ENCODE measurements around the gene PREB. TPM values are rescaled to one million over a fixed set of nuclear protein-coding genes. Genes with fewer than 3 reads are reported as not detected.

Gene PREB
- total RNA-seq, 1 donor from 2014 or later, result 30.3 TPM

GRCh38 chr2:27105981-27106380 is 28.5 kb downstream of the PREB start:
- intact Hi-C loops (cut with DNase I), result no loop called here
- ATAC-seq (no peak), DNase-seq (ENCODE audit: low spot score) (no peak)

DNA sequence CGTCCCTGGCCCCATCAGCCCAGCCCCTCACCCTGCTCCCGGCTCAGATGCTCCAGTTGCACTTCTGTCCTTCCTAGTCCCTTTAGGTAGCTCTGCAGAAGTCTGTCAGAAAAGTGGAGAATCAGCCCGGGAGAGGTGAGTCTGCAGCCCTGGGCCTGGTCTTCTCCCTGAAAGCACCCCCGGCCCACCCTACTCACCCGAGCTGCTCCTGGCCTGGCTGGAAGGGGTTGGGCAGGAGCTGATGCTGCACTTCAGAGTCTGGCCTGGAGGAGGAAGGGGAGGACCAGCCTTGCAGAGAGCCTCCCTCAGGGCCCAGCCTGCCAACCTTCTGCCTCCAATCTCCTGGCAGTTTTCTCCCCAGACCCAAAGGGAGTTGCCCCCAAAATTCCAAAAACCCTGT is 32.1 kb downstream of the PREB start:
- ATAC-seq (no peak), DNase-seq (ENCODE audit: low spot score) (no peak)
- intact Hi-C loops (cut with DNase I), result no loop called here

DNA sequence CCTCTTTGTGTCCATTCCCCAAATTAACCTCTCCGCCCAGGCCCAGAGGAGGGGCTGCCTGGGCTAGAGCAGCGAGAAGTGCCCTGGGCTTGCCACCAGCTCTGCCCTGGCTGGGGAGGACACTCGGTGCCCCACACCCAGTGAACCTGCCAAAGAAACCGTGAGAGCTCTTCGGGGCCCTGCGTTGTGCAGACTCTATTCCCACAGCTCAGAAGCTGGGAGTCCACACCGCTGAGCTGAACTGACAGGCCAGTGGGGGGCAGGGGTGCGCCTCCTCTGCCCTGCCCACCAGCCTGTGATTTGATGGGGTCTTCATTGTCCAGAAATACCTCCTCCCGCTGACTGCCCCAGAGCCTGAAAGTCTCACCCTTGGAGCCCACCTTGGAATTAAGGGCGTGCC is 34.4 kb downstream of the PREB start:
- DNase-seq (ENCODE audit: low spot score), result no peak
- intact Hi-C loops (cut with DNase I), result no loop called here

DNA sequence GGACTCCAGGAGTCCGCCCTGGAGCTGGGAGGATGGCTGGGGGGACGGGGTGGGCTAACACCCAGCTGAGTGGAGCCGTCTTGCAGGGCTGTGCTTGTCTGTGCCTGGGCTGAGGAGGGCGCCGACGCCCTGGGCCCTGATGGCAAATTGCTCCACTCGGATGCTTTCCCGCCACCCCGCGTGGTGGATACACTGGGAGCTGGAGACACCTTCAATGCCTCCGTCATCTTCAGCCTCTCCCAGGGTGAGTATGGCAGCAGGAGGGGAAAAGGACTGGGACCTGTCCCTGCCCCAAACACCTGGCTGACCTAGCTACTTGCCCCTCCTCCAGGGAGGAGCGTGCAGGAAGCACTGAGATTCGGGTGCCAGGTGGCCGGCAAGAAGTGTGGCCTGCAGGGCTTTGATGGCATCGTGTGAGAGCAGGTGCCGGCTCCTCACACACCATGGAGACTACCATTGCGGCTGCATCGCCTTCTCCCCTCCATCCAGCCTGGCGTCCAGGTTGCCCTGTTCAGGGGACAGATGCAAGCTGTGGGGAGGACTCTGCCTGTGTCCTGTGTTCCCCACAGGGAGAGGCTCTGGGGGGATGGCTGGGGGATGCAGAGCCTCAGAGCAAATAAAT is 35.0 kb downstream of the PREB start:
- no peak for ATAC-seq
- intact Hi-C loops (cut with DNase I), result loop anchor here (10.0 kb wide), 1 partner anchor 185 kb away; the partner anchor contains the start of gene TRIM54
- DNase-seq (ENCODE audit: low spot score), result no peak

More for the DNA sequence above, 34.4 kb downstream of the PREB start:
- ATAC-seq, result no peak

DNA sequence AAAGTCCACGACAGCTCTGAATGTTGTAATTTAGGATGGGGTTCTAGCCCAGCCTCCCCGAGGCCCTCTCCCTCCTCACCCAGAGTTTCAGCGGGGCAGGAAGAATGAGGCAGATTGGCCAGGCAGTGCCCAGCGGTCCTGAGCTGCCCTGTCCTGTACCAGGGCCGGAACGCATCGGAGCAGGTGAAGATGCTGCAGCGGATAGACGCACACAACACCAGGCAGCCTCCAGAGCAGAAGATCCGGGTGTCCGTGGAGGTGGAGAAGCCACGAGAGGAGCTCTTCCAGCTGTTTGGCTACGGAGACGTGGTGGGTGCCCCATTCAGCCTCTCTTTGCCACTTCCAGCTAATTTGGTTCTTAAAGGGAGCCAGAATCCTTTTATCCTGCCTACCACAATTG is 37.1 kb downstream of the PREB start:
- ATAC-seq, result no peak
- intact Hi-C loops (cut with DNase I), result loop anchor here (10.0 kb wide), 1 partner anchor 187 kb away; the partner anchor contains the start of gene TRIM54
- no peak for DNase-seq (ENCODE audit: low spot score)

GRCh38 chr2:27096748-27097297 is 37.6 kb downstream of the PREB start:
- intact Hi-C loops (cut with DNase I), result loop anchor here (10.0 kb wide), 1 partner anchor 188 kb away; the partner anchor contains the start of gene TRIM54
- ATAC-seq (no peak), DNase-seq (ENCODE audit: low spot score) (no peak)

DNA sequence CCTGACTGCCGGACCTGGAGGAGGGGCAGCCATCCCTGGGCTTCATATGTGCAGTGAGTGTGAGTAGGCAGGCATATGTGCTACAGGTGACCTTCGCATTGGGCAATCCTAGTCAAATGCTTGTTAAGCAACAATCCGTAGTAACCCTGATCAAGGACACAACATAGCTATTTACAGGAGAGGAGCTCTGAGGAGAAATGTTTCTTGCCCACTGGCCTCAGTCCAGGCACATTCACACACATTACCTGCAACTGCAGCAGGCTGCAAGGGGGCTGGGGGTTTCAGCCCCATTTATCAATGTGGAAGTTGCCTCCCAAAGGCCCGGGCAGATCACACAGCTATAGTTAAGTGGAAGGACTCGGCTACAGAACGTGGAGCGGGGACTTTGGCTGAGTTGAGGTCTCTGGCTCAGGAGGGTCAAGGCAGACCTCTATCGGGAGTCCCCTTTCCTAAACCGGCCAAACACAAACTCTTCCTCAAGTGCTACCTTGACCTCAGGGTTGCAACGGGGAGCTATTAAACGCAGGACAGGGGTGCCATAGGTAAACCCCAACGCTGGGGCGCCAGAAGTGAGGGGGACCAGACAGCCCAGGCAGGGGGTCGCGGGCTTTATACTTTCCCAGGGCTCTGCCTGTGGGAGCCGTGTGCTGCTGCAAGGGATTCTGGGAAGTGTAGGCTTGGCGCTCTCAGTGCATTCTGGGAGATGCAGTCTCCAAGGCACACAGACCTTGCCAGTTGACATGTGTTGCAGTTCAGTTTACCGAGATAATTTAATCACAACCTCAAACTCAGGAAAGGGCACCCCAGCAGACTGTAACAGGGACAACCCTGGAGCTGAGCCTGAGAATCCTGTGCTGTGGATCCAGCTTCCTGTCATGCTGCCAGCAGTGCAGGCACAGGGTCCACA is 38.4 kb downstream of the PREB start:
- DNase-seq (ENCODE audit: low spot score), result no peak
- intact Hi-C loops (cut with DNase I), result loop anchor here (10.0 kb wide), 1 partner anchor 189 kb away; the partner anchor contains the start of gene TRIM54
- ATAC-seq, result peak; percentile 88

DNA sequence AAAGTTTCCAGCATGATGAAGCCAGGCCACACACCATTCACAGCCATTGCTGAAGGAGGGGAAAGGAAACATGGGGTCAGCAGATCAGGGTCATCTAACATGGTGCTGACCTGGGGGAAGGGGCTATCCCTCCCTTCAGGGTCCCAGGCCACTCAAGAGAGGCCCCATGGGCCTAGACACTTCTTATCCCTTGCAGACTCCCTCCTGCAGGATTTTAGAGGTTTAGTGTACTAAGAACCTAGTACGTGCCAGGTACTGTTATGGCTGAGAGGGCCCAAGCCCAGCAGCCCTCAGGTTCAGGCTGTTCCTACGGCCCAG is 39.0 kb downstream of the PREB start:
- DNase-seq (ENCODE audit: low spot score) (no peak), ATAC-seq (no peak)
- intact Hi-C loops (cut with DNase I), result loop anchor here (10.0 kb wide), 1 partner anchor 189 kb away; the partner anchor contains the start of gene TRIM54

GRCh38 chr2:27094353-27094984 is 40.0 kb downstream of the PREB start:
- ATAC-seq, result no peak
- intact Hi-C loops (cut with DNase I), result loop anchor here (10.0 kb wide), 1 partner anchor 190 kb away; the partner anchor contains the start of gene TRIM54
- no peak for DNase-seq (ENCODE audit: low spot score)

DNA sequence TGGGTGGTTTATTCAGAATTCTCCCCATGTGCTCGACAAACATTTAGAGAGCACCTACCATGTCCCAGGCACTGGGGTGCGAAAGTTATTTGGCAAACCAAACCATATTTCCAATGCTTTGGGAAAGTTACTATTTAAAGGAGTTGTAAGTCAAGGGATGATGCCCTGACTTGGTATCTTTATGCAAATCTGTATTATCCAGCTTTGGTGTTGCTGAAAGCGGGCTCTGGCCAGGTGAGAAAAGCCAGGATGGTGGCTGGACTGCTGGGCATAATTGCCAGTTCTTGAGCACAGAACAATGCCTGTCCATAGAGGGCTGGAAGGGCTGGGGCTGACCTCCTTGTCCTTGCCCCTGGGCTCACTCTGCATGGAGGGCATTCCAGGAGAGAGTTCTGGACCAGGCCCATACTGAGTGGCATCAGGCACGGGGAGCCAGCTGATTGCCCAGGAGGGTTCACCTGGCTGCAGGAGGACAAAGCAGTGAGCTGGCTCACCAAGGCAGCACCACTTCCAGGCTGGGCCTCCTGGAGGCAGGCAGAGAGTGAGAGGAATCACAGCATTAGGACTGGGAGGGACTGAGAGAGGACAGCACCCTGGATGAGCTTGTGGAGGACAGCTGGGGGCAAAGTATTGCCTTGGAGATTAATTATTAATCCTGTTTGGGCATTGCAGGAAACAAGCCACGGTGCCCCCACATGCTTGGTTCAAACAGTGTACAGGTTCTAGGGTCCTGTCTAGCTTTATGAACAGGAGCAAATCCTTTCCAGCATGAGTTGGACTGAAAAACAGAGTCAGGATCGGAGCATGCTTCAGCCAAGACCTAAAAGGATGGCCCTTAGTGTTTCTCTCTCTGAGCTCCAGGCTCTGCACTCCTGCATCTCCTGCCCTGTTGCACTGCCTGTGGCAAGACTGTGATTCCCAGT is 40.7 kb downstream of the PREB start:
- ATAC-seq (no peak), DNase-seq (ENCODE audit: low spot score) (no peak)
- intact Hi-C loops (cut with DNase I), result loop anchor here (10.0 kb wide), 1 partner anchor 191 kb away; the partner anchor contains the start of gene TRIM54

DNA sequence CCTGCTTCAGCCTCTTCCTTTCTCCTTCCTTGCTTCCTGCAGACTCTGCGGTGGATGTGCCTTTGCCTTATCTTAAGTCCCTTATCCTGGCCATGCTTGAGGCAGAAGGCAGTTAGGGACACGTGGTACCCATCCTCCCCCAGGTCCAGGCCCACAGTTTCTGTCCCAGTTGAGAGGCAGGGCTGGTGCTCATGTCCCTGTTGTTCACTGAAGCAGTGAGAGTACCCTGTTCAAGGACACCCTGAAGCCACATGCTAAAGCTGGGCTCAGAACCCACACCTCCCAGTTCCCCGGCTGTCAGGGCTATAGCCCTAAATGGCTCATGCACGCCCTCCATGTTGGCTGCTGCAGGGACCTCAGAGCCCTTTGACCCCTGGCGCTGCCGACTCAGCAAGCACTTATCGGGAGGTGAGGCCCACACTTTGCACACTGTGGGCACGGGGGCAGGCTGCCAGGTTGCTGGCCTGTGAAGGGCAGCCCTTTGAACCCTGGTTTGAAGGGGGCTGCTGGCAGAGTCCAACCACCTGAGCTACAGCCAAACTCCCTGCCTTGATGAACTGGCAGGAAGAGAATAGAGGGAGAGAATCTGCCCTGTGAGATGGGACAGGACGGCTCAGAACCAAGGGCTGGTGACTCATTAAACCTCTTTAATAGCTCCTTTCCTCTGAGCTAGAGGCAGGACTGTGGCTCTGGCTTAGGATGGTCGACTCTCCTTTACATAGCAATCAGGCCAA is 41.6 kb downstream of the PREB start:
- no peak for DNase-seq (ENCODE audit: low spot score)
- intact Hi-C loops (cut with DNase I), result loop anchor here (10.0 kb wide), 1 partner anchor 192 kb away; the partner anchor contains the start of gene TRIM54
- no peak for ATAC-seq

DNA sequence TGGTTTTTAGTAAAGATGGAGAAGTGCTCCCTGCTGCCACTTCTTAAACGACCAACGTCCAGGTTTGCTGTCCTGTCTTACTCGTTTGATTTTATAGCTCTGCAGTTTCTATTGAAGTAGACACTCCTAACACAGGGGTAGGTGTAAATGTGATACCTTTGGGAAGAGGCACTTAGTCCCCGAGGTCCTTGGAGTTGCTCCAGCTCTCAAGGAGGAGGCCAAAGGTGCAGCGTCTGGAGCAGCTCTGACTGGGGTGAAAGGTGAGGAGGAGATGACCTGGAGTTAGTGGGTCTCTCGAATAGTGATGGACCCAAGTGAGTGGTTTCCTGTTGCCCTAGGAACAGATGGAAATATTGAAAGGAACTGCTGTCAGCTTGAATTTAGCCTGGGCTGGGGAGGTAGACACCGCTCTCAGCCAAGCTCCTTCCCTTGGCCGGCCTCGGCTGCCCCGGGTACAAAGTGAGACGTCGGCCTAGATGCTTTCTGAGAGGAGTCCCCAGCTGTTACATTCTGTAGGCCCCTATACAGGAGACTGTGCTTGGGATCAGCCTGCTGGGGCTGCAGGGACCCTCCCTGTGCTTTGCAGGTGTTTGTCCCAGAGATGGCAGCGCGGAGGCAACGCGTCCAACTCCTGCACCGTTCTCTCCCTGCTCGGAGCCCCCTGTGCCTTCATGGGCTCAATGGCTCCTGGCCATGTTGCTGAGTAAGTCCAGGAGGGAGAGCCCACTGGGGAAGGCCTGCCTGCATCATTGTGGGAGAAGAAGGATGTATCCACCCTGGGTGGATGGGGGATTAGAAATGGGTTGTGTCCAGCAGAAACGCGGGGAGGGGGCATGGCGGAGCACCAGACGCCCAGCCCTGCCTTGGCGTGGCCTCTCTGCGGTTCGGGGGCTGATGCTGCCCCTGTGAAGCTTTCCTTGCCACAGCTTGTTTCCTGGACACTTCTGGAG is 42.4 kb downstream of the PREB start:
- ATAC-seq, result no peak
- DNase-seq (ENCODE audit: low spot score), result no peak
- intact Hi-C loops (cut with DNase I), result loop anchor here (10.0 kb wide), 1 partner anchor 193 kb away; the partner anchor contains the start of gene TRIM54

DNA sequence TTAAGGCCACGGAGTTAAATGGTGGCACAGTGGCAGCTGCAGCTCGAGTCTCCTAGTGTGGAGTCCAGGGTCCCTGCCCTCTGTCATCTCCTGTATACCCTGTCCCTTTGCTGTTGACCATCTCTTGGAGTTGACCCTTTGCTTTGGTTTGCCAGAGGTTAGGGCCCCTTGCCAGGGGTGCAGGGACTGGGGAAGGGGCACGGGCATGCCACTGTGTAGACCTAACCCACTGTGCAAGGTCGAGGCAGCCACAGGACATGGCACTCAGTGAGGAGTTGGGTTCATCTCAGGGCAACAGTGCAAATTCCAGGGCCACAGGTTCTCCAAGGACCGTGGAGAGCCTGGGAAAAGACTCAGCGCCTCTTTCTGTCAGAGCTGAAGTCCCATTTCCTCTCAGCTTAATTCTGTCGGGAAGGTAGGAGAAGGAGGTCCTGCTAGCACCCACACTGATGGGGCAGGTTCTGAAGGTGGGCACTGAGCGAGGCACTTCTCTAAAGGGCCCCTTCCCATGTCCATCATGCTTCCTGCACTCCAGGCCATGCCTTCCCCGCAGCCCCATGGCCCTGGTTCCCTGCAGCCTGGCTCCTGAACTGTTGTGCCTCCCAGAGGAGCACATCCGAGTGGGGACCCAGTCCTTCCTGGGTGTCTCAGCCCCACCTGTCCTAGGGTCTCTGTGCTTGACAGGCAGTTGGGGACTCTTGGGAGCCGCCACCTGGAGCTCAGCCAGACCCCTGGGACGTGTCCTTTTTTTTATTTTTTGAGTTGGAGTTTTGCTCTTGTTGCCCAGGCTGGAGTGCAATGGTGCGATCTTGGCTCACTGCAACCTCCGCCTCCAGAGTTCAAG is 45.1 kb downstream of the PREB start:
- ATAC-seq (no peak), DNase-seq (ENCODE audit: low spot score) (no peak)
- intact Hi-C loops (cut with DNase I), result no loop called here

DNA sequence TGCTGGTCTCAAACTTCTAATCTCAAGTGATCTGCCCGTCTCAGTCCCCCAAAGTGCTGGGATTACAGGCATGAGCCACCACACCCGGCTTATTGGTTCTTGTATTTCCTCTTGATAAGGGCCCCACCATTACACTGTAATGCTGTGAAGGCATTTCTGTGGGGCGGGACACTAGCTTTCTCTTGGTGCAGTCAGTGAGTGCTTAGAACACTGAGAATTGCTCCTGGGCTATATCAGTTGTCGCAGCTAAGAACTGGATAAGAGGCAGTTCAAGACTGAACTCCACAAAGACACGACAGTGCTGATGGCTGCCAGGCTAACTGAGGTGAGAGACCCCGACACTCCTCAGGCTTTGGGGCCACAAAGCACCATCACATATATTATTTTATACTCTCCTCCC is 45.8 kb downstream of the PREB start:
- DNase-seq (ENCODE audit: low spot score), result no peak
- no peak for ATAC-seq
- intact Hi-C loops (cut with DNase I), result no loop called here

- ATAC-seq, result no peak
- DNase-seq (ENCODE audit: low spot score), result no peak
- intact Hi-C loops (cut with DNase I), result no loop called here
Measured at GRCh38 chr2:27087823-27088410, 46.5 kb downstream of the PREB start.
